SH-SY5Y (cell line): ENCODE results near the gene COX4I2.

ENCODE experiments used
- GATA2 ChIP-seq: IDR thresholded peaks from 2 replicates; pipeline ENCODE4 v1.6.1; 2011; ENCODE audit warnings: mild to moderate bottlenecking, low read depth, low read length
- GATA3 ChIP-seq: IDR thresholded peaks from 2 replicates; pipeline ENCODE4 v1.6.1; 2011; ENCODE audit warnings: low read depth, mild to moderate bottlenecking, low read length, moderate library complexity

DNA sequence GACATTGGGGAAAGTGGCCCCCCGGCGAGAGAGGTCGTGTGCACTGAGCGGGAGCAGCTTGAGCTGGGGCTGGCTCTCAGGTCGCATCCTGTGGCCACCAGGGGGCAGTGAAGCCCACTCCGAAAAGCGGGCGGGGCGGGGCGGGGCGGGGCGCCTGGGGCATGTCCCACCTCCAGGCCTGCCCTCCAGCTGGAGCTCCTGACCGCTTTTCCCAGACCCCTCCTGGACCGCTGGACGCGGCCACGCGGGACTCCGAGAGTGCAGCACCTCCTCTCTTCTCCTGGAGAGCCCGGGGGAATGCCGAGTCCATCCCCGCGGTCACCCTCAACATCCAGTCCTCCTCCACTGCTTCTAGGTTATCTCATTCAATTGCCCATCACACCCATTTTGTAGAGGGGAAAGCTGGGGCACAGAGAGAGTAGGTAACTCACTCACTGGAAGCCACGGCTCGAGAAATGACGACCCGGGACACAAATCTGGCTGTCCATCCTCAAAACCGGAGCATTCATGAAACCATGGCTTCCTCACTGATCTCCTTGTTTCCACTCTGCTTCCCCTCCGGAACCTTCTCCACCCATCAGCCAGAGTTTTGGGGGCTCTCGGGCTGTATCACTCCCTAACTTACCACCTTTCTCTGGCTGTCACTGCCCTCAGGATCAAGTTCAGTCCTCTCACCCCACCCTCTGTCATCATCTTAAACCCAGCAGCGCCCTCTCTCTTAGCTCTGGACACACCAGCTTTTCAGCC, 24.1 kb downstream of the COX4I2 start:
- no peak for TF ChIP-seq GATA2
- TF ChIP-seq GATA3: no peak
